Keratinocyte (primary cell): Measurements from ENCODE around the gene TSPAN18. TPM values are rescaled to one million over a fixed set of nuclear protein-coding genes. Genes with fewer than 3 reads are reported as not detected.

ENCODE experiments used
- DNase-seq: peaks from one replicate; pipeline ENCODE4 v3.0.0-alpha.2; 2011; ENCODE audit warnings: low read depth, missing footprints, low spot score
- FAIRE-seq: peaks from 2 replicates; lab custom pipeline; 2011; peaks lifted over from hg19 to GRCh38; lab: Jason Lieb, UNC
- H2AFZ ChIP-seq: 2 replicates; pipeline ENCODE4 v1.6.0; 2012; ENCODE audit warnings: low read length, control low read depth, inconsistent platforms; ENCODE audit not compliant: control insufficient read depth
- H3K27ac ChIP-seq: 2 replicates; pipeline ENCODE4 v1.5.1; 2011; ENCODE audit warnings: low read length; ENCODE audit not compliant: control insufficient read depth, insufficient read depth
- H3K27me3 ChIP-seq: 3 replicates; pipeline ENCODE4 v1.6.0; 2011; ENCODE audit warnings: low read length; ENCODE audit not compliant: control insufficient read depth, insufficient read depth; ENCODE audit errors: extremely low read depth
- H3K36me3 ChIP-seq, 2 experiments: 2 replicates in 1 of 2; 3 replicates in 1 of 2; pipeline ENCODE4 v1.5.1; 2011; ENCODE audit warnings: low read length in 2 of 2, mild to moderate bottlenecking in 1 of 2; ENCODE audit not compliant: control insufficient read depth in 2 of 2, insufficient read depth in 2 of 2; ENCODE audit errors: extremely low read depth in 1 of 2
- H3K4me1 ChIP-seq: 3 replicates; pipeline ENCODE4 v1.5.1; 2011; ENCODE audit warnings: low read length; ENCODE audit not compliant: control insufficient read depth, insufficient read depth; ENCODE audit errors: extremely low read depth
- H3K4me2 ChIP-seq: 3 replicates; pipeline ENCODE4 v1.6.0; 2011; ENCODE audit warnings: low read depth, low read length; ENCODE audit not compliant: control insufficient read depth, insufficient read depth; ENCODE audit errors: extremely low read depth
- H3K4me3 ChIP-seq, 3 experiments: fragments of 200-600 bp in 1 of 3; sonication (generic) in 1 of 3; 2 replicates in 2 of 3; 3 replicates in 1 of 3; pipeline ENCODE4 v1.5.1; 2011 to 2016; ENCODE audit warnings: low read length in 3 of 3, mild to moderate bottlenecking in 3 of 3, control low read depth in 2 of 3, inconsistent platforms in 1 of 3, low read depth in 1 of 3, mixed read lengths in 1 of 3, mixed run types in 1 of 3, moderate library complexity in 1 of 3; ENCODE audit not compliant: control insufficient read depth in 2 of 3, insufficient read depth in 2 of 3; ENCODE audit errors: extremely low read depth in 1 of 3
- H3K79me2 ChIP-seq: 2 replicates; pipeline ENCODE4 v1.6.0; 2012; ENCODE audit warnings: low read length; ENCODE audit not compliant: control insufficient read depth, insufficient read depth
- H3K9ac ChIP-seq: 3 replicates; pipeline ENCODE4 v1.6.0; 2011; ENCODE audit warnings: low read length; ENCODE audit not compliant: control insufficient read depth, insufficient read depth; ENCODE audit errors: extremely low read depth
- H3K9me1 ChIP-seq: 3 replicates; pipeline ENCODE4 v1.6.0; 2011; ENCODE audit warnings: low read length; ENCODE audit not compliant: control insufficient read depth, insufficient read depth; ENCODE audit errors: extremely low read depth
- H3K9me3 ChIP-seq: 2 replicates; pipeline ENCODE4 v1.5.1; 2012; ENCODE audit warnings: low read depth, low read length; ENCODE audit not compliant: control insufficient read depth
- H4K20me1 ChIP-seq: 3 replicates; pipeline ENCODE4 v1.6.0; 2011; ENCODE audit warnings: low read length; ENCODE audit not compliant: control insufficient read depth, insufficient read depth; ENCODE audit errors: extremely low read depth
- EZH2 ChIP-seq: IDR thresholded peaks from one replicate; pipeline ENCODE4 v1.6.1; 2012; ENCODE audit warnings: inconsistent platforms, mild to moderate bottlenecking, low read length, moderate library complexity
- dilution Hi-C: fragments of 300-500 bp; cut with MboI; formaldehyde crosslinking; loops from one replicate; pipeline ENCODE4 v1.7.0; 2020; ENCODE audit warnings: low sequenced_read_pairs; ENCODE audit not compliant: extremely low pct_ligation_motif_present
- polyA plus RNA-seq, 5 experiments: library from polyadenylated mRNA; depleted of rRNA in 3 of 5; stranded (reverse) in 3 of 5; stranded (forward) in 1 of 5; unstranded in 1 of 5; fragments of >200 nt; gene quantifications; 1 replicate in 1 of 5; 2 replicates in 3 of 5; 3 replicates in 1 of 5; pipeline versions ENCODE4 v1.2.1 to v1.2.3, GENCODE V29; 2011 to 2012; ENCODE audit warnings: missing spikeins in 2 of 5, low read depth in 1 of 5, low replicate concordance in 1 of 5
- TF ChIP-seq, protein P1 (sequence below), 3 experiments: IDR thresholded peaks in 1 of 3; conservative IDR thresholded peaks in 1 of 3; optimal IDR thresholded peaks in 1 of 3; 2 replicates in 2 of 3; 3 replicates in 1 of 3; pipeline versions ENCODE3 to v1.5.1; 2011; ENCODE audit warnings: low read length in 3 of 3, mild to moderate bottlenecking in 3 of 3, moderate library complexity in 2 of 3, control low read depth in 1 of 3, inconsistent platforms in 1 of 3; ENCODE audit not compliant: insufficient read depth in 2 of 3; ENCODE audit errors: extremely low read depth in 1 of 3

The TSPAN18 gene
- polyA plus RNA-seq, 1 donor (not counting 4 experiments of a cell fraction or from before 2014, with no cell fraction given): not detected

DNA sequence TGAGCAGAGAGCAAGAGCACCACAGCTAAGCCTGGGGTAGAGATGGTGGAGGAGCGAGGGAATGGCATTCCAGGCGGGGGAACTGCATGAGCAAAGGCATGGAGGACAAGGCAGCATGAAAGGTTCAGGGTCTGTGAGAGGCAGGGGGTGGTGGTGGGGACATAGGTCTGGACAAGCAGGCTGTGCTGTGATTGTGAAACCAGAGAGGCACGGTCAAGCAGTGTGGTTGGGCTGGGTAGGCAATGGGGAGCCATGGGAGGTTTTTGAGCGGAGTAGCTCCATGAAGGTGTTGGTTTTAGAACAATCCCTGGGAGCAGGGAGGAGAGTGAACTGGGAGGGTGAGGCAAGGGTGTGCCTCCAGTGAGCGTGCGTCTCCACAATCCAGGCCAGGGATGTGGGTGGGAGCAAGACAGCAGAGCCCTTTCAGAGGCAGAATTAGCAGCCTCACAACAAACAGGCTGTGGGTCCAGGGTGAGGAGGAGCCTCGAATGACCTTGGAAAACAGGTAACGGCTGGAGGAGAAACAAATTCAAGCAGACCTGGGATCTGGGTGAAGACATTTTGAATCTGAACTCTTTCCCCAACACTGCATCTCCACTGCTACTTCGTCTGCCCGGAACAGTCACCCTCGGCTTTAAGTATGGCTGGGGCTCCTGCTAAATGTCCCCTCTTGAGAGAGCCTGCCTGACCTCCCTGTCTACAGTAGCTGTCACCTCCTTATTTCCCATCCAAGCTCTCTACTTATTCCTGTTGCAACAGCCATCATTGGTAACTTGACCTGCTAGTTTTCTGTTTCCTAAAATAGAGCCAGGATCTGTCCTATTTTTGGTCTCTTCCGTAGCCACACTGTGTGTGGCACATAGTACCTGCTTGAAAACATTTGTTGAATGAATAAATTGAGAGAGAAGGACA is 27.0 kb upstream of the TSPAN18 start:
- no peak overlapping the region for H3K4me3 ChIP-seq

DNA sequence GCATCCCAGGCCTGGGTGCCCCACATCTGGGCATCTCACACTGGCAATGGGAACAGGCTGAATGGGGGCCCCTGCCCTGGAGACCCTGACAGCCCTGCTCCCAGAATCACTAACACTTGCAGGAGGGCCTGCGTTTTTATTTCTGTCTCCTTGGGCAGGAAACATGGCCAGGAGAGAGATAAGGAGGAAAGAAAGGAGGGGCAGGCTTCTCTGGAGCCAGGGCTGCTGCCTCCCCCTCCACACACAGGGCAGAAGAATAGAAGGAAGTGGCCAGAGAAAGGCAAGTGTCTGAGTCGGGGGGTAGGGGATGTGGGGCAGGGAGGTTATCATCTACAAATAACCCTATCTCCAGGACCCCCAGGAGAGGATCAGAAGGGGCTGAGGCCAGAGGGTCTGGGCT is 25.5 kb upstream of the TSPAN18 start:
- Histone ChIP-seq H4K20me1 (no peaks in the 10 kb centered on the region), H3K9me3 (peaks cover 5% of the 10 kb centered on the region), H2AFZ (no peak overlapping the region), H3K36me3 (no peaks in the 10 kb centered on the region), H3K4me1 (no peaks in the 10 kb centered on the region), H3K27ac (no peak overlapping the region), H3K4me2 (no peak overlapping the region), H3K27me3 (peaks cover 3% of the 10 kb centered on the region), H3K9ac (no peak overlapping the region), H3K79me2 (no peaks in the 10 kb centered on the region), H3K9me1 (no peaks in the 10 kb centered on the region), H3K4me3 (no peak overlapping the region)
- TF ChIP-seq, protein P1, sequence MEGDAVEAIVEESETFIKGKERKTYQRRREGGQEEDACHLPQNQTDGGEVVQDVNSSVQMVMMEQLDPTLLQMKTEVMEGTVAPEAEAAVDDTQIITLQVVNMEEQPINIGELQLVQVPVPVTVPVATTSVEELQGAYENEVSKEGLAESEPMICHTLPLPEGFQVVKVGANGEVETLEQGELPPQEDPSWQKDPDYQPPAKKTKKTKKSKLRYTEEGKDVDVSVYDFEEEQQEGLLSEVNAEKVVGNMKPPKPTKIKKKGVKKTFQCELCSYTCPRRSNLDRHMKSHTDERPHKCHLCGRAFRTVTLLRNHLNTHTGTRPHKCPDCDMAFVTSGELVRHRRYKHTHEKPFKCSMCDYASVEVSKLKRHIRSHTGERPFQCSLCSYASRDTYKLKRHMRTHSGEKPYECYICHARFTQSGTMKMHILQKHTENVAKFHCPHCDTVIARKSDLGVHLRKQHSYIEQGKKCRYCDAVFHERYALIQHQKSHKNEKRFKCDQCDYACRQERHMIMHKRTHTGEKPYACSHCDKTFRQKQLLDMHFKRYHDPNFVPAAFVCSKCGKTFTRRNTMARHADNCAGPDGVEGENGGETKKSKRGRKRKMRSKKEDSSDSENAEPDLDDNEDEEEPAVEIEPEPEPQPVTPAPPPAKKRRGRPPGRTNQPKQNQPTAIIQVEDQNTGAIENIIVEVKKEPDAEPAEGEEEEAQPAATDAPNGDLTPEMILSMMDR (optimal IDR thresholded peaks at IDR 0.05 in 1 of 3, IDR thresholded peaks at IDR 0.05 in 1 of 3, conservative IDR thresholded peaks at IDR 0.05 in 1 of 3; ENCODE audit: extremely low read depth in 1 of 3, insufficient read depth in 2 of 3, low read length in 3 of 3): no peak
- TF ChIP-seq EZH2: no peak
- no peak for DNase-seq
- no peak for FAIRE-seq
- dilution Hi-C loops: no loop called here

More for the DNA sequence above, 27.0 kb upstream of the TSPAN18 start:
- Histone ChIP-seq H3K36me3 (no peaks in the 10 kb centered on the region), H2AFZ (no peak overlapping the region), H3K27ac (no peak overlapping the region), H3K27me3 (peaks cover 3% of the 10 kb centered on the region), H3K9me1 (no peaks in the 10 kb centered on the region), H3K9ac (no peak overlapping the region), H3K9me3 (peaks cover 5% of the 10 kb centered on the region), H3K79me2 (no peaks in the 10 kb centered on the region), H4K20me1 (no peaks in the 10 kb centered on the region), H3K4me1 (no peaks in the 10 kb centered on the region), H3K4me2 (no peak overlapping the region)
- no peak for FAIRE-seq
- dilution Hi-C loops: no loop called here
- no peak for DNase-seq
- no peak for TF ChIP-seq EZH2
- TF ChIP-seq, protein P1 (optimal IDR thresholded peaks at IDR 0.05 in 1 of 3, IDR thresholded peaks at IDR 0.05 in 1 of 3, conservative IDR thresholded peaks at IDR 0.05 in 1 of 3; ENCODE audit: extremely low read depth in 1 of 3, insufficient read depth in 2 of 3, low read length in 3 of 3): no peak
